ENCODE measurements around the gene HMGCL.

Gene HMGCL

GRCh38 chr1:23817633-23818032 is 7.6 kb downstream of the HMGCL start:
- H4K20me1 ChIP-seq (ENCODE audit: insufficient read depth, low read length), result no peaks in the 10 kb centered on the region
- H2AFZ ChIP-seq (ENCODE audit: low read length), result no peak overlapping the region
- TF ChIP-seq CTCF (IDR thresholded peaks at IDR 0.05; ENCODE audit: low read length) (no peak), EZH2 (IDR thresholded peaks at IDR 0.05; ENCODE audit: borderline replicate concordance, low read length) (no peak)
- no peaks in the 10 kb centered on the region; the same call in 1 of the 2 replicates for H3F3A ChIP-seq (ENCODE audit: insufficient read depth, low read length)
- H3K27me3 ChIP-seq (ENCODE audit: insufficient read depth, low read length), result no peaks in the 10 kb centered on the region
- H3K36me3 ChIP-seq (ENCODE audit: insufficient read depth, low read length), result peaks cover 30% of the 10 kb centered on the region; the same call in 1 of the 2 replicates
- H3K27ac ChIP-seq (ENCODE audit: low read depth, low read length, poor library complexity, severe bottlenecking), result no peak overlapping the region
- no peak overlapping the region for H3K4me2 ChIP-seq (ENCODE audit: low read length)
- H3K9me3 ChIP-seq (ENCODE audit: low read length), result no peaks in the 10 kb centered on the region
- H3K79me2 ChIP-seq (ENCODE audit: insufficient read depth, low read length), result no peaks in the 10 kb centered on the region
- H3K4me3 ChIP-seq (ENCODE audit: low read depth, low read length, poor library complexity, severe bottlenecking), result no peak overlapping the region
- no peak overlapping the region for H3K9ac ChIP-seq (ENCODE audit: low read length)
- H3K9me2 ChIP-seq (ENCODE audit: low read depth, low read length), result no peaks in the 10 kb centered on the region
- no peaks in the 10 kb centered on the region for H3K4me1 ChIP-seq (ENCODE audit: insufficient read depth, low read length, severe bottlenecking)

GRCh38 chr1:23816906-23817305 is 8.3 kb downstream of the HMGCL start:
- H3K27ac ChIP-seq (ENCODE audit: low read depth, low read length, poor library complexity, severe bottlenecking), result no peak overlapping the region
- no peaks in the 10 kb centered on the region for H3K4me1 ChIP-seq (ENCODE audit: insufficient read depth, low read length, severe bottlenecking)
- no peaks in the 10 kb centered on the region for H4K20me1 ChIP-seq (ENCODE audit: insufficient read depth, low read length)

GRCh38 chr1:23816361-23816760 is 8.9 kb downstream of the HMGCL start:
- Histone ChIP-seq H3K9me2 (ENCODE audit: low read depth, low read length) (no peaks in the 10 kb centered on the region), H3K4me2 (ENCODE audit: low read length) (no peak overlapping the region), H3K9me3 (ENCODE audit: low read length) (no peaks in the 10 kb centered on the region), H3K4me3 (ENCODE audit: low read depth, low read length, poor library complexity, severe bottlenecking) (no peak overlapping the region), H3K27me3 (ENCODE audit: insufficient read depth, low read length) (no peaks in the 10 kb centered on the region), H3K27ac (ENCODE audit: low read depth, low read length, poor library complexity, severe bottlenecking) (no peak overlapping the region), H3K9ac (ENCODE audit: low read length) (no peak overlapping the region), H2AFZ (ENCODE audit: low read length) (no peak overlapping the region), H3K4me1 (ENCODE audit: insufficient read depth, low read length, severe bottlenecking) (no peaks in the 10 kb centered on the region), H4K20me1 (ENCODE audit: insufficient read depth, low read length) (no peaks in the 10 kb centered on the region), H3K36me3 (ENCODE audit: insufficient read depth, low read length) (peaks cover 30% of the 10 kb centered on the region; the same call in 1 of the 2 replicates), H3F3A (ENCODE audit: insufficient read depth, low read length) (no peaks in the 10 kb centered on the region), H3K79me2 (ENCODE audit: insufficient read depth, low read length) (no peaks in the 10 kb centered on the region)
- TF ChIP-seq EZH2 (IDR thresholded peaks at IDR 0.05; ENCODE audit: borderline replicate concordance, low read length), result no peak
- no peak for TF ChIP-seq CTCF (IDR thresholded peaks at IDR 0.05; ENCODE audit: low read length)

More at GRCh38 chr1:23816906-23817305, 8.3 kb downstream of the HMGCL start:
- Histone ChIP-seq H3K27me3 (ENCODE audit: insufficient read depth, low read length) (no peaks in the 10 kb centered on the region), H3K79me2 (ENCODE audit: insufficient read depth, low read length) (no peaks in the 10 kb centered on the region), H3K36me3 (ENCODE audit: insufficient read depth, low read length) (peaks cover 30% of the 10 kb centered on the region; the same call in 1 of the 2 replicates), H3K9me3 (ENCODE audit: low read length) (no peaks in the 10 kb centered on the region), H3F3A (ENCODE audit: insufficient read depth, low read length) (no peaks in the 10 kb centered on the region; the same call in 1 of the 2 replicates), H3K4me3 (ENCODE audit: low read depth, low read length, poor library complexity, severe bottlenecking) (no peak overlapping the region), H3K9me2 (ENCODE audit: low read depth, low read length) (no peaks in the 10 kb centered on the region), H3K9ac (ENCODE audit: low read length) (no peak overlapping the region), H2AFZ (ENCODE audit: low read length) (no peak overlapping the region), H3K4me2 (ENCODE audit: low read length) (no peak overlapping the region)
- no peak for TF ChIP-seq CTCF (IDR thresholded peaks at IDR 0.05; ENCODE audit: low read length)
- TF ChIP-seq EZH2 (IDR thresholded peaks at IDR 0.05; ENCODE audit: borderline replicate concordance, low read length), result no peak
